Panc1 (cell line): ENCODE data around the gene GALNT9. TPM values are rescaled to one million over a fixed set of nuclear protein-coding genes. Genes with fewer than 3 reads are reported as not detected.
A peak's percentile ranks its signal among the peaks of the same experiment; 100 is the strongest.

Experiments
- ATAC-seq: fragments of 200-7000 bp; cut with Tn5 transposase; 2 replicates; pipeline ENCODE4 v1.9.1; 2020; ENCODE audit warnings: mild to moderate bottlenecking, moderate library complexity
- BruUV-seq: library from RNA; stranded (reverse); fragments of 400-500 nt; replicated peaks from 2 replicates; lab custom pipeline; 2021; lab: Mats Ljungman, UMichigan
- CTCF ChIA-PET: fragments of 300-600 bp; sonication (Branson Sonifier 250); formaldehyde crosslinking; loops from one replicate; lab custom pipeline; 2022; ENCODE audit warnings: antibody characterized with exemption; lab: Charles Lee
- POLR2A ChIA-PET: fragments of 300-600 bp; sonication (Branson Sonifier 250); formaldehyde crosslinking; loops from one replicate; lab custom pipeline; 2022; ENCODE audit warnings: antibody characterized with exemption; lab: Charles Lee
- DNase-seq: peaks from one replicate; pipeline ENCODE4 v3.0.0-alpha.2; 2010; ENCODE audit warnings: low read depth, low spot score
- H3K27ac ChIP-seq: 2 replicates; pipeline ENCODE4 v1.5.1; 2011; ENCODE audit warnings: mild to moderate bottlenecking, low read length, inconsistent platforms
- H3K27me3 ChIP-seq: fragments of 200-500 bp; sonication (Bioruptor generic); 2 replicates; pipeline ENCODE4 v1.6.0; 2014; ENCODE audit warnings: low read length, inconsistent platforms; ENCODE audit not compliant: control insufficient read depth, insufficient read depth
- H3K36me3 ChIP-seq: fragments of 200-500 bp; sonication (Bioruptor generic); 2 replicates; pipeline ENCODE4 v1.5.1; 2014; ENCODE audit warnings: inconsistent platforms, mild to moderate bottlenecking, low read length, moderate library complexity; ENCODE audit not compliant: control insufficient read depth, insufficient read depth
- H3K4me1 ChIP-seq: 2 replicates; pipeline ENCODE4 v1.5.1; 2011; ENCODE audit warnings: inconsistent platforms, mild to moderate bottlenecking, low read length, moderate library complexity; ENCODE audit not compliant: control insufficient read depth, insufficient read depth
- H3K4me3 ChIP-seq, 2 experiments: 2 replicates each; pipeline ENCODE4 v1.5.1; 2011 to 2012; ENCODE audit warnings: low read depth in 2 of 2, low read length in 2 of 2, mild to moderate bottlenecking in 2 of 2, inconsistent platforms in 1 of 2, moderate library complexity in 1 of 2
- H3K9me3 ChIP-seq: fragments of 200-500 bp; sonication (Bioruptor generic); 2 replicates; pipeline ENCODE4 v1.5.1; 2014; ENCODE audit warnings: low read depth, mild to moderate bottlenecking, inconsistent platforms, low read length, moderate library complexity; ENCODE audit not compliant: control insufficient read depth, insufficient read depth
- POLR2AphosphoS5 ChIP-seq: IDR thresholded peaks from 2 replicates; pipeline ENCODE4 v1.6.1; 2012; ENCODE audit warnings: mild to moderate bottlenecking, low read depth, low read length, moderate library complexity
- SIN3A ChIP-seq: IDR thresholded peaks from 2 replicates; pipeline ENCODE4 v1.6.1; 2012; ENCODE audit warnings: low read depth, mild to moderate bottlenecking, low read length, moderate library complexity, borderline replicate concordance; ENCODE audit not compliant: insufficient read depth
- TCF7L2 ChIP-seq: IDR thresholded peaks from 2 replicates; pipeline ENCODE4 v1.6.1; 2011; ENCODE audit warnings: mild to moderate bottlenecking, low read depth, low read length, inconsistent platforms
- in situ Hi-C: cut with HindIII; loops from 2 replicates; pipeline ENCODE4 v1.10.0; 2016; ENCODE audit warnings: low sequenced_read_pairs, low pct_unique_long_range_greater_than_20kb
- intact Hi-C: fragments of 100-400 bp; cut with micrococcal nuclease; formaldehyde crosslinking; loops from one replicate; pipeline ENCODE4 v1.10.0; 2022; ENCODE audit not compliant: unreplicated experiment
- total RNA-seq: library from RNA; stranded (reverse); gene quantifications from one replicate; pipeline ENCODE4 v1.2.1, GENCODE V29; 2021; ENCODE audit not compliant: unreplicated experiment
- TF ChIP-seq, protein P1 (sequence below), 2 experiments: IDR thresholded peaks; 2 replicates each; pipeline ENCODE4 v1.6.1; 2011 to 2012; ENCODE audit warnings: low read depth in 2 of 2, control low read depth in 1 of 2, low read length in 1 of 2, mild to moderate bottlenecking in 1 of 2, moderate library complexity in 1 of 2; ENCODE audit not compliant: insufficient read depth in 1 of 2
- TF ChIP-seq, protein P2 (sequence below): fragments of 450-650 bp; IDR thresholded peaks from 2 replicates; pipeline ENCODE4 v1.5.1; 2017; ENCODE audit warnings: mild to moderate bottlenecking

The GALNT9 gene
- total RNA-seq, 1 experiment from 2014 or later: 0.33 TPM

DNA sequence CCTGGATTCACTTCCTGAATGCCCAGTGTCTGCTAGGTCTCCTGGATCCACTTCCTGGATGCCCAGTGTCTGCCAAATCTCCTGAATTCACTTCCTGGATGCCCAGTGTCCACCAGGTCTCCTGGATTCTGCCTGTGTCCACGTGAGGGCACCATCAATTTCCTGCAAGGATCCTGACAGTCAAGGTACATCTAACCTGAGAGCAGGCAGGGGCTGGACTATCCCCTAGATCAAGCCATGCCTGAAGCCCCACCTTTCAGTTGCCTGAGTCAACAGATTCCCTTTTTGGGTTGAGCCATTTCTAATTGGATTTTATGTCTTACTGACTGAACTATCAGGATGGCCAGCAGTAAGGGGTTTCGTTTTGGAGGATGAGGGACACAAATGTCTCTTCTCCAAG is 49.5 kb downstream of the GALNT9 start:
- TF ChIP-seq SIN3A (no peak), TCF7L2 (no peak)
- TF ChIP-seq, protein P1, sequence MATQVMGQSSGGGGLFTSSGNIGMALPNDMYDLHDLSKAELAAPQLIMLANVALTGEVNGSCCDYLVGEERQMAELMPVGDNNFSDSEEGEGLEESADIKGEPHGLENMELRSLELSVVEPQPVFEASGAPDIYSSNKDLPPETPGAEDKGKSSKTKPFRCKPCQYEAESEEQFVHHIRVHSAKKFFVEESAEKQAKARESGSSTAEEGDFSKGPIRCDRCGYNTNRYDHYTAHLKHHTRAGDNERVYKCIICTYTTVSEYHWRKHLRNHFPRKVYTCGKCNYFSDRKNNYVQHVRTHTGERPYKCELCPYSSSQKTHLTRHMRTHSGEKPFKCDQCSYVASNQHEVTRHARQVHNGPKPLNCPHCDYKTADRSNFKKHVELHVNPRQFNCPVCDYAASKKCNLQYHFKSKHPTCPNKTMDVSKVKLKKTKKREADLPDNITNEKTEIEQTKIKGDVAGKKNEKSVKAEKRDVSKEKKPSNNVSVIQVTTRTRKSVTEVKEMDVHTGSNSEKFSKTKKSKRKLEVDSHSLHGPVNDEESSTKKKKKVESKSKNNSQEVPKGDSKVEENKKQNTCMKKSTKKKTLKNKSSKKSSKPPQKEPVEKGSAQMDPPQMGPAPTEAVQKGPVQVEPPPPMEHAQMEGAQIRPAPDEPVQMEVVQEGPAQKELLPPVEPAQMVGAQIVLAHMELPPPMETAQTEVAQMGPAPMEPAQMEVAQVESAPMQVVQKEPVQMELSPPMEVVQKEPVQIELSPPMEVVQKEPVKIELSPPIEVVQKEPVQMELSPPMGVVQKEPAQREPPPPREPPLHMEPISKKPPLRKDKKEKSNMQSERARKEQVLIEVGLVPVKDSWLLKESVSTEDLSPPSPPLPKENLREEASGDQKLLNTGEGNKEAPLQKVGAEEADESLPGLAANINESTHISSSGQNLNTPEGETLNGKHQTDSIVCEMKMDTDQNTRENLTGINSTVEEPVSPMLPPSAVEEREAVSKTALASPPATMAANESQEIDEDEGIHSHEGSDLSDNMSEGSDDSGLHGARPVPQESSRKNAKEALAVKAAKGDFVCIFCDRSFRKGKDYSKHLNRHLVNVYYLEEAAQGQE (IDR thresholded peaks at IDR 0.05; ENCODE audit: insufficient read depth in 1 of 2, low read depth in 2 of 2, low read length in 1 of 2): no peak
- no peaks in the 10 kb centered on the region for H3K36me3 ChIP-seq
- no peak for ATAC-seq
- POLR2A ChIA-PET: no interaction called here
- BruUV-seq: no TSS peak
- no peak overlapping the region for H3K4me3 ChIP-seq
- DNase-seq: no peak
- in situ Hi-C loops: no loop called here
- H3K9me3 ChIP-seq: no peaks in the 10 kb centered on the region
- H3K27me3 ChIP-seq: no peaks in the 10 kb centered on the region
- CTCF ChIA-PET: no interaction called here
- intact Hi-C loops: loop anchor here (10.0 kb wide), 1 partner anchor 105 kb away; no protein-coding TSS in a partner anchor
- H3K27ac ChIP-seq: no peak overlapping the region
- peaks cover 6% of the 10 kb centered on the region; the same call in 1 of the 2 replicates for H3K4me1 ChIP-seq

DNA sequence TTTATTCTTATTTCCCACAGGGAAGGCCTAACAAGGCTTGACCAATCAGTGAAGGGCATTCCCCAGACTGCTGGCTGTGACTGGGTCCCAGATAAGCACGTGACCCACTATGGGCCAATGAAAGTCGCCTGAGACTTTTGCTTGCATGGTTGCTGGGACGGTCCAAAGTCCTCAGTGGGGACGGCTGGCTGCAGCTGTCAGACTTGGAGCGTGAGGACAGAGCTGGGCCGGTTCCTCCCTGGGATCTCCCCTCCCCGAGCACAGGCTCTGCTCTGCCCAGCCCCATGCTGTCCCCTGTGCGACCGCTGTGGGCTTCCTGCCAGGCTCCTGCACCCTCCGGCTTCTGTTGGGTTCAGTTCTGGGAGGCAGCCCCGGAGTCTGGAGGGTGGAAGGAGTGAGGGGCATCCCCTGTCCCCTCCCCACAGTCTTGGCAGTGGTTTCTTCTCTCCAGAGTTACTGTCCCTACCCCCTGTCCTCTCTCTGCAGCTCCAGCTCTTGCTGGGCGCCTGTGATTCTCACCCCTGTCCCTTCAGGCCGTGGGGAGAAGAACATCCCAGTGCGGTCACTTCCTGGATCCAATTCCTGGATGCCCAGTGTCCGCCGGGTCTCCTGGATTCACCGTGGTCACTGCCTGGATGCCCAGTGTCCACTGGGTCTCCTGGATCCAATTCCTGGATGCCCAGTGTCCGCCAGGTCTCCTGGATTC is 50.1 kb downstream of the GALNT9 start:
- H3K4me1 ChIP-seq: peaks cover under 1% of the 10 kb centered on the region; the same call in 1 of the 2 replicates
- no peak overlapping the region for H3K27ac ChIP-seq

More for the DNA sequence above, 50.1 kb downstream of the GALNT9 start:
- intact Hi-C loops: no loop called here
- no peak overlapping the region for H3K4me3 ChIP-seq
- BruUV-seq: no TSS peak
- no peaks in the 10 kb centered on the region for H3K9me3 ChIP-seq
- H3K36me3 ChIP-seq: no peaks in the 10 kb centered on the region
- peak; percentile 20; the same call in 1 of the 2 replicates for ATAC-seq
- in situ Hi-C loops: no loop called here
- DNase-seq: no peak
- TF ChIP-seq, protein P2, sequence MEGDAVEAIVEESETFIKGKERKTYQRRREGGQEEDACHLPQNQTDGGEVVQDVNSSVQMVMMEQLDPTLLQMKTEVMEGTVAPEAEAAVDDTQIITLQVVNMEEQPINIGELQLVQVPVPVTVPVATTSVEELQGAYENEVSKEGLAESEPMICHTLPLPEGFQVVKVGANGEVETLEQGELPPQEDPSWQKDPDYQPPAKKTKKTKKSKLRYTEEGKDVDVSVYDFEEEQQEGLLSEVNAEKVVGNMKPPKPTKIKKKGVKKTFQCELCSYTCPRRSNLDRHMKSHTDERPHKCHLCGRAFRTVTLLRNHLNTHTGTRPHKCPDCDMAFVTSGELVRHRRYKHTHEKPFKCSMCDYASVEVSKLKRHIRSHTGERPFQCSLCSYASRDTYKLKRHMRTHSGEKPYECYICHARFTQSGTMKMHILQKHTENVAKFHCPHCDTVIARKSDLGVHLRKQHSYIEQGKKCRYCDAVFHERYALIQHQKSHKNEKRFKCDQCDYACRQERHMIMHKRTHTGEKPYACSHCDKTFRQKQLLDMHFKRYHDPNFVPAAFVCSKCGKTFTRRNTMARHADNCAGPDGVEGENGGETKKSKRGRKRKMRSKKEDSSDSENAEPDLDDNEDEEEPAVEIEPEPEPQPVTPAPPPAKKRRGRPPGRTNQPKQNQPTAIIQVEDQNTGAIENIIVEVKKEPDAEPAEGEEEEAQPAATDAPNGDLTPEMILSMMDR: no peak
- TF ChIP-seq, protein P1 (IDR thresholded peaks at IDR 0.05; ENCODE audit: insufficient read depth in 1 of 2, low read depth in 2 of 2, low read length in 1 of 2): no peak
- TF ChIP-seq POLR2AphosphoS5: no peak
- no peak for TF ChIP-seq TCF7L2
- no peak for TF ChIP-seq SIN3A
- H3K27me3 ChIP-seq: no peaks in the 10 kb centered on the region
- ChIA-PET POLR2A (interaction anchor here (0.6 kb wide), 1 partner anchor 420 kb away, joined by 3 read pairs; no protein-coding TSS in a partner anchor), CTCF (no interaction called here)
